ENCODE data around the gene GPR107. TPM values are rescaled to one million over a fixed set of nuclear protein-coding genes. Genes with fewer than 3 reads are reported as not detected.

The GPR107 gene
- total RNA-seq, 1 experiment from 2014 or later: 33.2 TPM

- TF ChIP-seq AR (CRISPR knock-in tag; IDR thresholded peaks at IDR 0.05): no peak
- TF ChIP-seq E2F1 (CRISPR knock-in tag; IDR thresholded peaks at IDR 0.05): no peak
- no peak for TF ChIP-seq ZBTB43 (CRISPR knock-in tag; IDR thresholded peaks at IDR 0.05)
- TF ChIP-seq ZNF671 (CRISPR knock-in tag; IDR thresholded peaks at IDR 0.05): no peak
- no peak for TF ChIP-seq GABPB1 (CRISPR knock-in tag; IDR thresholded peaks at IDR 0.05)
- no peak for TF ChIP-seq GTF2I (CRISPR knock-in tag; conservative IDR thresholded peaks at IDR 0.05)
- no peak for TF ChIP-seq ESRRA (CRISPR knock-in tag; IDR thresholded peaks at IDR 0.05; ENCODE audit: borderline replicate concordance)
- no peak for TF ChIP-seq E2F4 (CRISPR knock-in tag; IDR thresholded peaks at IDR 0.05; ENCODE audit: borderline replicate concordance, low read depth)
- no peak for TF ChIP-seq FOXP4 (CRISPR knock-in tag; IDR thresholded peaks at IDR 0.05)
Measured at GRCh38 chr9:130147198-130147597, 93.5 kb downstream of the GPR107 start (continued).

- H3K9me3 Mint-ChIP-seq: peaks cover 4% of the 10 kb centered on the region; the same call in 1 of the 2 replicates
- ChIA-PET CTCF (interaction anchor here (0.5 kb wide), 1 partner anchor 38 kb away, joined by 3 read pairs; no protein-coding TSS in a partner anchor), POLR2A (interaction anchor here (0.6 kb wide), 1 partner anchor 114 kb away, joined by 5 read pairs; no protein-coding TSS in a partner anchor)
- no peak overlapping the region for H3K27ac Mint-ChIP-seq
- ATAC-seq (no peak), DNase-seq (ENCODE audit: low spot score) (no peak)
- no peak overlapping the region for H3K4me3 Mint-ChIP-seq
- peaks cover 12% of the 10 kb centered on the region for H3K4me1 Mint-ChIP-seq
- H3K36me3 Mint-ChIP-seq: no peaks in the 10 kb centered on the region
- H3K27me3 Mint-ChIP-seq (ENCODE audit: low read depth): no peaks in the 10 kb centered on the region
- TF ChIP-seq HMGA2 (CRISPR knock-in tag; IDR thresholded peaks at IDR 0.05) (no peak), GABPB1 (CRISPR knock-in tag; IDR thresholded peaks at IDR 0.05) (no peak), ARID4B (CRISPR knock-in tag; IDR thresholded peaks at IDR 0.05; ENCODE audit: borderline replicate concordance) (no peak), TP53 (CRISPR knock-in tag; IDR thresholded peaks at IDR 0.05) (no peak), ZNF263 (CRISPR knock-in tag; IDR thresholded peaks at IDR 0.05; ENCODE audit: low read depth) (no peak), FOXK1 (CRISPR knock-in tag; IDR thresholded peaks at IDR 0.05) (no peak), RORB (CRISPR knock-in tag; IDR thresholded peaks at IDR 0.05) (no peak), JAZF1 (CRISPR knock-in tag; IDR thresholded peaks at IDR 0.05) (no peak), ZNF219 (CRISPR knock-in tag; IDR thresholded peaks at IDR 0.05; ENCODE audit: borderline replicate concordance) (no peak), ZNF512 (CRISPR knock-in tag; IDR thresholded peaks at IDR 0.05; ENCODE audit: borderline replicate concordance) (no peak), ZNF425 (CRISPR knock-in tag; conservative IDR thresholded peaks at IDR 0.05) (no peak), GTF2I (CRISPR knock-in tag; conservative IDR thresholded peaks at IDR 0.05) (no peak)
Measured at GRCh38 chr9:130147910-130148309, 94.2 kb downstream of the GPR107 start.

Measured in WTC11 (cell line).